A549 (cell line): ENCODE measurements around the gene CWC25. TPM values are rescaled to one million over a fixed set of nuclear protein-coding genes. Genes with fewer than 3 reads are reported as not detected.
"Not testable (repeated sequence)": the region's sequence is repeated elsewhere in the genome, so short reads cannot be mapped to it uniquely, and the experiment has no call there.

Experiments used
- ATAC-seq, 2 experiments: fragments of 200-7000 bp in 1 of 2; fragments of >200 bp in 1 of 2; cut with Nextera tagmentation in 1 of 2; cut with Tn5 transposase in 1 of 2; 3 replicates each; pipeline versions ENCODE4 v1.8.0 to v1.9.1; 2018 to 2020; ENCODE audit warnings: mild to moderate bottlenecking in 1 of 2, moderate library complexity in 1 of 2
- CTCF ChIA-PET: fragments of 300-600 bp; sonication (Branson Sonifier 250); formaldehyde crosslinking; extraction: SDS; loops from one replicate; lab custom pipeline; 2021; ENCODE audit warnings: antibody characterized with exemption, inconsistent platforms; lab: Yijun Ruan, JAX
- POLR2A ChIA-PET: fragments of 350-600 bp; formaldehyde crosslinking; extraction: SDS; loops from one replicate; lab custom pipeline; 2021; ENCODE audit warnings: antibody characterized with exemption, inconsistent platforms; lab: Yijun Ruan, JAX
- DNase-seq, 2 experiments: peaks; one replicate each; pipeline versions ENCODE4 v3.0.0 to v3.0.0-alpha.2; 2011 to 2016; ENCODE audit warnings: low read depth in 1 of 2, low spot score in 1 of 2
- FAIRE-seq: peaks from 2 replicates; lab custom pipeline; 2011; peaks lifted over from hg19 to GRCh38; lab: Jason Lieb, UNC
- H3K27ac ChIP-seq, 2 experiments: fragments of >200 bp; sonication (Bioruptor Twin); formaldehyde crosslinking; 3 replicates each; pipeline ENCODE4 v1.5.1; 2016 to 2017
- H3K4me1 ChIP-seq: fragments of >200 bp; sonication (Bioruptor Twin); formaldehyde crosslinking; 3 replicates; pipeline ENCODE4 v1.6.1; 2016
- H3K4me2 ChIP-seq: fragments of >200 bp; sonication (Bioruptor Twin); formaldehyde crosslinking; 3 replicates; pipeline ENCODE4 v1.6.1; 2016
- H3K4me3 ChIP-seq: fragments of >200 bp; sonication (Bioruptor Twin); formaldehyde crosslinking; 3 replicates; pipeline ENCODE4 v1.5.1; 2016
- H3K9me3 ChIP-seq: fragments of >200 bp; sonication (Bioruptor Twin); formaldehyde crosslinking; 3 replicates; pipeline ENCODE4 v1.6.1; 2016
- BHLHE40 ChIP-seq: IDR thresholded peaks from 2 replicates; pipeline ENCODE4 v1.6.1; 2012; ENCODE audit warnings: low read depth, low read length, inconsistent platforms
- CTCF ChIP-seq: fragments of >200 bp; sonication (Bioruptor Twin); formaldehyde crosslinking; IDR thresholded peaks from 3 replicates; pipeline ENCODE4 v1.5.1; 2016
- ELK1 ChIP-seq: fragments of 150-350 bp; IDR thresholded peaks from 2 replicates; pipeline ENCODE4 v1.6.1; 2014; ENCODE audit warnings: low read depth, mild to moderate bottlenecking, low read length
- ESRRA ChIP-seq: fragments of 150-350 bp; IDR thresholded peaks from 2 replicates; pipeline ENCODE4 v1.6.1; 2014; ENCODE audit warnings: mild to moderate bottlenecking, low read length, borderline replicate concordance
- FOSL2 ChIP-seq, 2 experiments: fragments of 450-650 bp in 1 of 2; fragments of >200 bp in 1 of 2; sonication (Bioruptor Twin) in 1 of 2; formaldehyde crosslinking; IDR thresholded peaks; 2 replicates each; pipeline versions ENCODE4 v1.5.0 to v1.6.1; 2016 to 2020; ENCODE audit warnings: mild to moderate bottlenecking in 1 of 2, moderate library complexity in 1 of 2
- FOXS1 ChIP-seq: fragments of 250-450 bp; sonication (Bioruptor Pico); IDR thresholded peaks from 2 replicates; pipeline ENCODE4 v1.5.0; 2020; ENCODE audit warnings: mild to moderate bottlenecking, moderate library complexity
- HES2 ChIP-seq: fragments of >200 bp; sonication (Bioruptor Twin); formaldehyde crosslinking; IDR thresholded peaks from 2 replicates; pipeline ENCODE4 v1.6.1; 2016
- HEYL ChIP-seq: fragments of 250-450 bp; sonication (Bioruptor Pico); IDR thresholded peaks from 2 replicates; pipeline ENCODE4 v1.8.0; 2021; ENCODE audit warnings: mild to moderate bottlenecking, moderate library complexity
- JUNB ChIP-seq: fragments of >200 bp; sonication (Bioruptor Twin); formaldehyde crosslinking; IDR thresholded peaks from 2 replicates; pipeline ENCODE4 v1.6.1; 2016
- MAZ ChIP-seq: fragments of 150-350 bp; IDR thresholded peaks from 2 replicates; pipeline ENCODE4 v1.6.1; 2014; ENCODE audit warnings: antibody characterized with exemption, low read depth, low read length, borderline replicate concordance
- NFE2L2 ChIP-seq: fragments of 150-350 bp; conservative IDR thresholded peaks from 2 replicates; pipeline ENCODE4 v1.6.1; 2014; ENCODE audit warnings: low read length
- NPAS2 ChIP-seq: fragments of 250-450 bp; sonication (Bioruptor Pico); IDR thresholded peaks from 2 replicates; pipeline ENCODE4 v1.8.0; 2022; ENCODE audit warnings: mild to moderate bottlenecking, moderate library complexity, borderline replicate concordance
- PHF8 ChIP-seq: fragments of 200-600 bp; sonication (generic); IDR thresholded peaks from 2 replicates; pipeline ENCODE4 v1.6.1; 2016; ENCODE audit warnings: low read depth, mild to moderate bottlenecking, antibody characterized with exemption, moderate library complexity, borderline replicate concordance
- POLR2A ChIP-seq: IDR thresholded peaks from 2 replicates; pipeline ENCODE4 v1.6.1; 2012; ENCODE audit warnings: mild to moderate bottlenecking, low read length
- RNF2 ChIP-seq: fragments of 200-600 bp; sonication (generic); IDR thresholded peaks from 2 replicates; pipeline ENCODE4 v1.6.1; 2016; ENCODE audit warnings: low read depth, mild to moderate bottlenecking, antibody characterized with exemption, moderate library complexity, borderline replicate concordance
- SREBF2 ChIP-seq: fragments of 450-650 bp; IDR thresholded peaks from 2 replicates; pipeline ENCODE4 v1.6.1; 2014; ENCODE audit warnings: mild to moderate bottlenecking, moderate library complexity
- TP53 ChIP-seq: fragments of 250-450 bp; sonication (Bioruptor Pico); IDR thresholded peaks from 2 replicates; pipeline ENCODE4 v1.5.0; 2021; ENCODE audit warnings: mild to moderate bottlenecking, moderate library complexity
- USF2 ChIP-seq: fragments of 450-650 bp; IDR thresholded peaks from 2 replicates; pipeline ENCODE4 v1.6.1; 2014; ENCODE audit warnings: antibody characterized with exemption
- ZC3H11A ChIP-seq: fragments of 450-650 bp; IDR thresholded peaks from 2 replicates; pipeline ENCODE4 v1.6.1; 2014; ENCODE audit warnings: antibody characterized with exemption, mild to moderate bottlenecking
- WGBS: methylation state at CpG from one replicate; pipeline ENCODE4 v1.1.6; 2017; ENCODE audit errors: missing lambda C conversion rate; 5-methylcytosine and 5-hydroxymethylcytosine counted together
- polyA plus RNA-seq, 4 experiments: library from polyadenylated mRNA; depleted of rRNA in 3 of 4; stranded (reverse); fragments of >200 nt; fragmentation: RNase III in 1 of 4; extraction: RNeasy Plus Mini Kit Qiagen cat#74134 plus additional on column Dnase treatment in 1 of 4; gene quantifications; 2 replicates in 3 of 4; 3 replicates in 1 of 4; pipeline ENCODE4 v1.2.3, GENCODE V29; 2011 to 2017

CWC25 gene
- polyA plus RNA-seq, 2 of the 4 experiments (the other 2 are of a cell fraction) = 23.1 to 34.5 TPM

- TF ChIP-seq RNF2 = no peak
- no peak for TF ChIP-seq POLR2A
- no peak for TF ChIP-seq FOXS1
- no peak for TF ChIP-seq HEYL (CRISPR knock-in tag)
- TF ChIP-seq SREBF2 = no peak
- no peak for TF ChIP-seq NFE2L2
- TF ChIP-seq PHF8 = no peak
- no peak for TF ChIP-seq ELK1
These were observed 28.5 kb downstream of the CWC25 start (continued) for GRCh38 chr17:38796451-38797157.

GRCh38 chr17:38794221-38794620, 30.9 kb downstream of the CWC25 start:
- no peak for FAIRE-seq
- ATAC-seq = no peak
- no peak overlapping the region for H3K4me3 ChIP-seq
- no peak overlapping the region for H3K4me2 ChIP-seq
- H3K27ac ChIP-seq = no peak overlapping the region
- TF ChIP-seq HES2 (no peak), NPAS2 (CRISPR knock-in tag) (no peak), ESRRA (no peak), FOSL2 (IDR thresholded peaks at IDR 0.05) (no peak), FOSL2 (CRISPR knock-in tag; IDR thresholded peaks at IDR 0.05) (no peak), CTCF (no peak), USF2 (no peak), JUNB (no peak), MAZ (no peak), HEYL (CRISPR knock-in tag) (no peak), ZC3H11A (no peak), BHLHE40 (no peak)
- POLR2A ChIA-PET = interaction anchor here (0.5 to 1.4 kb wide), 2 partner anchors 19 to 75 kb away, joined by 3 to 4 read pairs; no protein-coding TSS in a partner anchor
- CTCF ChIA-PET = interaction anchor here (0.6 to 1.1 kb wide), 3 partner anchors 27 to 860 kb away, joined by 3 read pairs; no protein-coding TSS in a partner anchor
- H3K4me1 ChIP-seq = peaks cover 22% of the 10 kb centered on the region
- no peak for DNase-seq
- no peaks in the 10 kb centered on the region for H3K9me3 ChIP-seq
- WGBS = 94% methylated on average over 5 of the region's 5 CpGs

GRCh38 chr17:38791162-38791561, 34.0 kb downstream of the CWC25 start:
- DNase-seq = no peak
- Histone ChIP-seq H3K4me1 (no peaks in the 10 kb centered on the region), H3K9me3 (no peaks in the 10 kb centered on the region), H3K4me3 (no peak overlapping the region), H3K27ac (no peak overlapping the region), H3K4me2 (no peak overlapping the region)
- CTCF ChIA-PET = interaction anchor here (1.2 to 1.4 kb wide), 2 partner anchors 20 to 43 kb away, joined by 3 to 4 read pairs; no protein-coding TSS in a partner anchor
- 94% methylated on average over 5 of the region's 5 CpGs for WGBS
- no peak for FAIRE-seq
- 0 out of 6 replicates have a peak, but pooled peaks of 1 of the 2 experiments have one; percentile 54 for ATAC-seq
- TF ChIP-seq TP53 (CRISPR knock-in tag) = no peak
- no peak for TF ChIP-seq POLR2A
- no peak for TF ChIP-seq SREBF2
- POLR2A ChIA-PET = no interaction called here

GRCh38 chr17:38790148-38790707, 34.9 kb downstream of the CWC25 start:
- H3K4me2 ChIP-seq, H3K4me1 ChIP-seq, POLR2A ChIA-PET, ATAC-seq, DNase-seq, H3K27ac ChIP-seq, FAIRE-seq, H3K9me3 ChIP-seq, H3K4me3 ChIP-seq: not testable (repeated sequence)
- CTCF ChIA-PET = interaction anchor here (0.6 to 1.6 kb wide), 3 partner anchors 28 to 35 kb away, joined by 3 to 4 read pairs (median 3); no protein-coding TSS in a partner anchor
- 89% methylated on average over 13 of the region's 13 CpGs for WGBS
